ENCODE results near the gene PTPRN2.

PTPRN2 gene

GRCh38 chr7:157813741-157814661, 773.6 kb downstream of the PTPRN2 start:
- DNase-seq, result no peak

- DNase-seq, result no peak
Observed at GRCh38 chr7:157813053-157813452, 774.6 kb downstream of the PTPRN2 start.

GRCh38 chr7:157811946-157812345, 775.7 kb downstream of the PTPRN2 start:
- no peak for DNase-seq

GRCh38 chr7:157809863-157810851, 777.5 kb downstream of the PTPRN2 start:
- no peak for DNase-seq

- DNase-seq, result no peak
Observed at GRCh38 chr7:157809154-157809862, 778.3 kb downstream of the PTPRN2 start.

GRCh38 chr7:157808042-157808441, 779.6 kb downstream of the PTPRN2 start:
- DNase-seq, result no peak

- no peak for DNase-seq
Observed at GRCh38 chr7:157807510-157807909, 780.1 kb downstream of the PTPRN2 start.

- DNase-seq, result no peak
Observed at GRCh38 chr7:157806711-157807110, 780.9 kb downstream of the PTPRN2 start.

- no peak for DNase-seq
Observed at GRCh38 chr7:157805713-157806112, 781.9 kb downstream of the PTPRN2 start.

GRCh38 chr7:157803906-157804305, 783.7 kb downstream of the PTPRN2 start:
- DNase-seq, result no peak

GRCh38 chr7:157801971-157802675, 785.5 kb downstream of the PTPRN2 start:
- DNase-seq, result no peak

GRCh38 chr7:157801113-157801512, 786.5 kb downstream of the PTPRN2 start:
- DNase-seq, result no peak

GRCh38 chr7:157800281-157800680, 787.3 kb downstream of the PTPRN2 start:
- no peak for DNase-seq

GRCh38 chr7:157799076-157799685, 788.4 kb downstream of the PTPRN2 start:
- no peak for DNase-seq

- no peak for DNase-seq
Observed at GRCh38 chr7:157797361-157797760, 790.3 kb downstream of the PTPRN2 start.

- no peak for DNase-seq
Observed at GRCh38 chr7:157796846-157797245, 790.8 kb downstream of the PTPRN2 start.

- no peak for DNase-seq
Observed at GRCh38 chr7:157795643-157796042, 792.0 kb downstream of the PTPRN2 start.

- no peak for DNase-seq
Observed at GRCh38 chr7:157795199-157795598, 792.4 kb downstream of the PTPRN2 start.

- no peak for DNase-seq
Observed at GRCh38 chr7:157794746-157795065, 792.9 kb downstream of the PTPRN2 start.

GRCh38 chr7:157793973-157794745, 793.5 kb downstream of the PTPRN2 start:
- DNase-seq, result no peak

- DNase-seq, result no peak
Observed at GRCh38 chr7:157793087-157793353, 794.6 kb downstream of the PTPRN2 start.

Data from Kasumi-1 (cell line).